Subcutaneous abdominal adipose tissue (tissue), 5 donors: Measurements from ENCODE around the gene MEOX2.

Experiments used
- H3K27ac ChIP-seq: one replicate; pipeline ENCODE4 v1.7.0; 2013; ENCODE audit warnings: low read depth, mild to moderate bottlenecking, inconsistent platforms, low read length, moderate library complexity
- H3K27me3 ChIP-seq, 5 donors: one replicate each; pipeline ENCODE4 v1.7.0; 2013; ENCODE audit warnings: low read length in 5 of 5, inconsistent platforms in 1 of 5; ENCODE audit not compliant: control insufficient read depth in 5 of 5, insufficient read depth in 4 of 5
- H3K36me3 ChIP-seq, 5 donors: one replicate each; pipeline ENCODE4 v1.7.0; 2013; ENCODE audit warnings: low read length in 5 of 5; ENCODE audit not compliant: control insufficient read depth in 5 of 5, insufficient read depth in 5 of 5
- H3K4me1 ChIP-seq, 5 donors: one replicate each; pipeline ENCODE4 v1.7.0; 2013; ENCODE audit warnings: low read length in 5 of 5, mild to moderate bottlenecking in 3 of 5, moderate library complexity in 1 of 5; ENCODE audit not compliant: control insufficient read depth in 5 of 5, insufficient read depth in 5 of 5
- H3K4me3 ChIP-seq, 5 donors: one replicate each; pipeline ENCODE4 v1.7.0; 2013; ENCODE audit warnings: low read length in 5 of 5, low read depth in 1 of 5
- H3K9ac ChIP-seq, 5 donors: one replicate each; pipeline ENCODE4 v1.7.0; 2013; ENCODE audit warnings: low read length in 5 of 5, mild to moderate bottlenecking in 4 of 5, moderate library complexity in 3 of 5
- H3K9me3 ChIP-seq, 5 donors: one replicate each; pipeline ENCODE4 v1.7.0; 2013; ENCODE audit warnings: low read length in 5 of 5; ENCODE audit not compliant: control insufficient read depth in 5 of 5
- donor health status: healthy.
- donor health status: healthy.
- donor health status: healthy.
- donor health status: healthy.
- donor health status: healthy.

Gene MEOX2

DNA sequence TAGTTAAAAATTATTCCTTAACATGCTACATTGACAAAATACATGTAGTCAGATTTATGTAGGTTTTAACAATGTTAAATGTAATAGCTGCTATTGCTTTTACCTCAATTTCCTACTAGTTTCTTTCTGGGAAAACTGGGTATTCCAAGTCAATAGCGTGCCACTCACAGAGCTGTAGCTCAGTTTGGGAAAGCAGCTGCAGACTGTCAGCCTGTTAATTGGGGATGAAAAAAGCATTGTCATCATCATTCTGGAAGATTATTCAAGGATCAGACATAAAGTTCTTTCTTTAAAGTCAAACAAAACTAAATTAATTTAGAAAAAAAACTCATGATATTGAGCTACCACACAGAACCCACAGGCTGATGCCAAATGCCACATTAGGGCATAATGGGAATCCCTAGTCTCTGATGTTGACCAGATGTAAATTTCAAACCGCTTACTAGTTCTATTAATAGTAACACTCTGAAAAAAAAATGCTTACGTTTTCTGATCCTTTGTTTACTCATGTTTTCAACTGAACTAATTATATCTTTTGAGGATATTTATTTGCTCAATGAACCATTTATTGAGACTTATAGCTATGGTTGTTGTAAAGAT lies 105.0 kb downstream of the MEOX2 start:
- peaks cover 0 to 6% (median 5%) of the 10 kb centered on the region in 5 donors for H3K9me3 ChIP-seq

DNA sequence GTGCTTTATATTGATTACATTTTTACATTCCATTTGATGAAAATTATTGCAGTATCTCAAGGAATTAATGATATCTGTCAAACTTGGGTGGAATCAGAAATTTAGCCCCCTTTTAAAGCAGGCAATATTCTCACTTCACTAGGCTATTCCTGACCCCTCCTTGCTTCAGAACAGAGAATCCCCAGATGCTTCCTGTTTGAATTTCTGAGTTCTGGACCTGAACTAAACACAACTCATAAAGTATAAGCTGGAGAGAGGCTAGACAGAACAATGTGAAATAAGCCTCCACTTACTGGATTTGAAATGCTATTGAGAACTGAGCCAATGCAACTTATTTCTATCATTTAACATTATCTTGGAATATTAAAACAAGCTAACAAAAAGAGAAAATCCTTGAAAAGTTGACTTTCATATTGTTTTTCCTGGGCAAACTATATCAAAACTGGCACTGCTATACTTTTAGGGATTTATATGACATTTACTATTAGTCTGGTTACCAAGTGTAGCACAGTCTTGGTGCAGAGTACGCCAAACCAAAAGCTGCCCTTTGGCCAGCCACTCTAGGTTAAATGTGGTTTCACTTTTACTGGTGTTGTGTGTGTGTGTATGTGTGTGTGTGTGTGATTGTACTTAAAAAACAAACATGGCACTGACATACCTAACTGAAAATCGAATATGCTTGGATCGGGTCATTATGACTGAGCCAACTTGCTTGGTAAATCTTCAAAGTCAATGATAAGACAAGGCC lies 105.7 kb downstream of the MEOX2 start:
- no peaks in the 10 kb centered on the region for H3K27me3 ChIP-seq
- no peak overlapping the region for H3K4me3 ChIP-seq
- H3K27ac ChIP-seq: no peak overlapping the region
- no peak overlapping the region for H3K9ac ChIP-seq
- no peaks in the 10 kb centered on the region for H3K36me3 ChIP-seq
- H3K9me3 ChIP-seq: peaks cover 0 to 6% (median 5%) of the 10 kb centered on the region in 5 donors
- H3K4me1 ChIP-seq: peaks cover 0 to 11% (median 0%) of the 10 kb centered on the region in 5 donors

More for the DNA sequence above, 105.0 kb downstream of the MEOX2 start:
- no peak overlapping the region for H3K27ac ChIP-seq
- no peak overlapping the region for H3K4me3 ChIP-seq
- no peaks in the 10 kb centered on the region for H3K36me3 ChIP-seq
- no peaks in the 10 kb centered on the region for H3K27me3 ChIP-seq
- no peak overlapping the region for H3K9ac ChIP-seq
- H3K4me1 ChIP-seq: peaks cover 0 to 11% (median 0%) of the 10 kb centered on the region in 5 donors

DNA sequence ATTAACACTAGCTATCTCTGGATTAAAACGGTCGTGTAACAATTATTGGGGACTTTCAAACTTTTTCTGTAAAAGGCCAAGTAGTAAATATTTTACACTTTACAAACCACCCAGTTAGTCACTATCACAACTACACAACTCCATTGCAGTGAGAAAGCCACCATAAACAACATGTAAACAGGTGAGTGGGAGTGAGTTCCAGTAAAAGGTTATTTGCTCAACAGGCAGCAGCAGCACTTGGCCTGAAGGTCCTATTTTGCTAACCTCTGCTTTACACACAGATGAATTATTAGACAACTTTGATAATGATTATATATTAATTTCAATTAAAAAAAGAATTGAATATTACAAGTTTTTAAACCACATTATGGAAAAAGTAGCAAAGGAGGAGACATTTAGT lies 108.9 kb downstream of the MEOX2 start:
- H3K4me3 ChIP-seq: no peak overlapping the region
- H3K4me1 ChIP-seq: peaks cover 0 to 11% (median 0%) of the 10 kb centered on the region in 5 donors
- no peak overlapping the region for H3K9ac ChIP-seq
- no peaks in the 10 kb centered on the region for H3K27me3 ChIP-seq
- H3K9me3 ChIP-seq: no peaks in the 10 kb centered on the region
- no peak overlapping the region for H3K27ac ChIP-seq
- H3K36me3 ChIP-seq: no peaks in the 10 kb centered on the region

DNA sequence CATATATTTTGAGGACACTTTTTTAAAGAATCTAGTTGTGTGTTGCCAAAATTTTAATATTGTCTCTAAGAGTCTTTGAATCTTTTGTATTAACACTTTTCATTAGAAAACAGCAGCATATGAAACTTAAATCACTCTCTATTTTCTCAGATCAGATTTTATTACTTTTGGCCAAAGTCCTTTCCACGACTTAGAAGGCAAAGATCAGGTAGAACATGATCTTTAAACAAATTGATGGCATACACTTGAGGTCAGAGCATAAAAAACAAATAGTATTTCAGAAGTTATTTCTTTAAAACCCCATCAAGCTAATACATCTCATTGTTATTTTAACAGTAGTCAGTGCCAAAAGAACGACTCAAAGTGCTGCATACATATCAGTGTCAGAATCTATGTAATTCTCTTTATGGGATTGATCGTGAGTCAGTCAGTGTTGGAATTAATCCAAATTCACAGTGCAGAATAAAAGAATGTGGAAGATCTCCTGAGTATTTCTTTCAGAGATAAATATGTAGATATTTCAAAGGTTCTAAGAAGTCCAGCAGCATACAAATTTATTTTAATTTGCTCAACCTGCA lies 115.1 kb downstream of the MEOX2 start:
- Histone ChIP-seq H3K27me3 (no peaks in the 10 kb centered on the region), H3K9me3 (no peaks in the 10 kb centered on the region)

DNA sequence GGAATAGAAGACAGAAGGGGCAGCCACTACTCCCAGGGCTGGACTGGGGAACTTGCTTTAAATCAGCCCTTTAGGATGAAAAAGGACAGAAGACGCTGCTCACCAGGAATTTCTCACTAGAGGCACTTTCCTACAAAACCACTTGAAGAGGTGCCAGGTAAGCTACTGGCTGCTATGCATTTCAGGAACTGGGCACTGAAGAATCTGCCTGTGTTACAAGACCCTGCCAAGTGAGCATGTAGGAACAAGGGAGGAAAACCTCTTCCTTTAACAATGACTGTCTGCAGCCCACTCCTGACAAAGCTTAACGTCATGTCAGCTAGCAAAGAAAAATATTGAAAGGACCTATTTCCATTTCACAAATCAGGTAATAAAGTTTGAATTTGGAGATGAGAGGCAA lies 118.8 kb downstream of the MEOX2 start:
- Histone ChIP-seq H3K4me3 (no peak overlapping the region), H3K4me1 (no peaks in the 10 kb centered on the region), H3K27ac (no peak overlapping the region), H3K9ac (no peak overlapping the region), H3K27me3 (no peaks in the 10 kb centered on the region), H3K9me3 (no peaks in the 10 kb centered on the region), H3K36me3 (no peaks in the 10 kb centered on the region)

More for the DNA sequence above, 115.1 kb downstream of the MEOX2 start:
- Histone ChIP-seq H3K9ac (no peak overlapping the region), H3K4me3 (no peak overlapping the region), H3K27ac (no peak overlapping the region), H3K36me3 (no peaks in the 10 kb centered on the region), H3K4me1 (no peaks in the 10 kb centered on the region)

DNA sequence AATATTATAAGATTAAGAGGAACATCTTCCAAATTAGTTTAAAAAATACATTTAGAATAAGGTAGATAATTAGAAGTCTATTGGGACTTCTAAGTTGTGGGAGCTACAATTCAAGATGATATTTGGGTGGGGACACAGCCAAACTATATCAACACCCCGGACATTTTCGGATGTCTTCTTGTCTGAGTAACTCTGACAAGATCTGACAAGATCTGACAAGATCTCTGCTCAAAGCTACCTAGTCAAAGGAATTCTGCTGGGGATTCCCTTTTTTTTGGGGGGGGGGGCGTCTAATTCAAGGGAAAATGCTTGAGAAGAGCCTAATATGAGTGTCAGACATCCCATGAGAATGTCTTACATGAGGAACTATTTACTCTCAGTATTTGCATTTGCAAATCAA lies 119.4 kb downstream of the MEOX2 start:
- Histone ChIP-seq H3K9ac (no peak overlapping the region), H3K36me3 (no peaks in the 10 kb centered on the region), H3K27ac (no peak overlapping the region), H3K4me3 (no peak overlapping the region), H3K4me1 (peaks cover 0 to 5% (median 0%) of the 10 kb centered on the region in 5 donors), H3K9me3 (no peaks in the 10 kb centered on the region), H3K27me3 (no peaks in the 10 kb centered on the region)

DNA sequence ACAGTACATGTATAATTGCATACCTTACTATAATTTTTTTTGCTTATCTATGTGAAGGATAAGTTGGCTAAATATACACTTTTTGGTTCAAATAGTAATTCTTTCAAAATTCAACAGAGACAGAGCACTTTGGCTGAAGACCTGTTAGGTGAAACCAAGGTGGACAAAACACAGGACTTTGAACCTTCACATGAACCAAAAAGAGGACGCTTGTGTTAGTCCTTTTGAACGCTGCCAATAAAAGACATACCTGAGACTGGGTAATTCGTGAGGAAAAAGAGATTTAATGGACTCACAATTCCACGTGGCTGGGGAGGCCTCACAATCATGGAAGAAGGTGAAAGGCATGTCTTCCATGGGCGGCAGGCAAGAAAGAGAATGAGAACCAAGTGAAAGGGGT lies 120.0 kb downstream of the MEOX2 start:
- Histone ChIP-seq H3K4me3 (no peak overlapping the region), H3K36me3 (no peaks in the 10 kb centered on the region), H3K4me1 (peaks cover 0 to 11% (median 4%) of the 10 kb centered on the region in 5 donors), H3K9me3 (no peaks in the 10 kb centered on the region), H3K27me3 (no peaks in the 10 kb centered on the region), H3K27ac (no peak overlapping the region), H3K9ac (no peak overlapping the region)

DNA sequence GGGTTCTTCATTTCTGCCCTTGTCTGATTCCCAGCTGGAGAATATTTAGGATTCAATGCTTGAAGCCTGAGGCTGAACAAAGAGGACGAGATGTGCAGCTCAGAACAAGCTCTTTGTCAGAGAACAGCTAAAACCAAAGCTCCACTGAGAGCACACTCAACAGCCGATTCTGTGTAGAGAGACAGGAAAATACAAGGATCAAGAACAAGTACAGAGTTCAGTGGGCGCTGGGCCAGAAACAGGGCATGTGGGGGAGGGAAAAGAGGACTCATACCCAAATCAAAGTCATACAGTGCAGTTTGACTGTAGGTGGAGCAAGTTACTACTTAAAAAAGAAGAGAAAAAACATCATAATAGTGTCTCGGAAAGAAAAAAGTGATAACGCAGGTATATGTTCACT lies 124.6 kb downstream of the MEOX2 start, which contains the start of gene AGMO:
Gene AGMO, minus strand, starts transcription at position 181 of the 400 bp plus-strand sequence.
- Histone ChIP-seq H3K36me3 (no peaks in the 10 kb centered on the region), H3K27ac (peak within 1 kb of the TSS; percentile 89), H3K9ac (peak within 1 kb of the TSS; percentile 51 to 70 (median 67)), H3K4me1 (peaks cover 0 to 31% (median 18%) of the 10 kb centered on the region in 5 donors), H3K9me3 (no peaks in the 10 kb centered on the region), H3K4me3 (peak within 1 kb of the TSS; percentile 47 to 65 (median 58)), H3K27me3 (no peaks in the 10 kb centered on the region)
